Measurements from ENCODE around the gene COX7B2.

DNA sequence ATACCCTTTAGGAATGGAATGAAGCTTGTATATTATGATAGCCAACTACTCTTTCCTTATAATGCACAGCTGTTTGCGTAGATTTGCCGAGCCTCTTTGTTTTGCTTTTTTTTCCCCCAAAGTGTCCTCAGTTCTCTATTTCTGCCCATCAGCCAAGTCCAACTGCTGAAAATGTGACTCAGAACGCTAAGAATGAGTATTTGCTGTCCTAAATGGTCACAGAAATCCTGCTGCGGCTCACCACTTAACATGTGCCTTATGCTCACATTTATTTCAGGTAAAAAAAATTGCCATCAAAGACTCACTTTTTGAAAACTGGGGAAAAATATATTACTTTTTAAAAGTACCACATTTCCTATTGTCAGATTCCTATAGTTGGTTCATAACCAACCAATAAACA is 47.4 kb upstream of the COX7B2 start:
- TF ChIP-seq CTCF (IDR thresholded peaks at IDR 0.05; ENCODE audit: low read depth, low read length) (no peak), EZH2phosphoT487 (IDR thresholded peaks at IDR 0.05; ENCODE audit: low read depth) (no peak)

Measured in OCI-LY3 (cell line).